AG09319 (cell line): ENCODE results near the gene LRIT1.

Experiments used
- DNase-seq: peaks from one replicate; pipeline ENCODE4 v3.0.0-alpha.2; 2010; ENCODE audit warnings: low read depth; ENCODE audit errors: extremely low read depth
- TF ChIP-seq, protein P1 (sequence below): IDR thresholded peaks from 2 replicates; pipeline ENCODE4 v1.5.1; 2011; ENCODE audit warnings: low read depth, mild to moderate bottlenecking, inconsistent platforms, low read length, moderate library complexity

The LRIT1 gene

DNA sequence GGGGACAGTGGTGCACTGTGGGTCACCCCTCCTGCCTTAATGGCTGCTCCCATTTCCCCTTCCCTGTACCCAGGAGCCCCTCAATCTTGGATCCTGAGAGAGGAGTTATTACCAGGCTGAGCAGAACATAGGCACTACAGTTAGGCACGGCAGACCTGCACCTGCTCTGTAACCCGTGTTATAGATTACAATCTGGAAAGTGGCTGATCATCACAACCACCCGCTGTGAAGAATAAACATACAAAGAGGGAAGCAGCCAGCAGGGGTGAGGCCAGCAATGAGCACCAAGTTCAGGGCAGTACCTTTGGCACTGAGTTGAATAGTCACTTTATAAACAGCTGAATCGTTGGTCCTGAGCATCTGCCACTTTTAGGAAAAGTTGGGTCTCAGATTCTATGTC lies 45.3 kb downstream of the LRIT1 start:
- no peak for DNase-seq
- TF ChIP-seq, protein P1, sequence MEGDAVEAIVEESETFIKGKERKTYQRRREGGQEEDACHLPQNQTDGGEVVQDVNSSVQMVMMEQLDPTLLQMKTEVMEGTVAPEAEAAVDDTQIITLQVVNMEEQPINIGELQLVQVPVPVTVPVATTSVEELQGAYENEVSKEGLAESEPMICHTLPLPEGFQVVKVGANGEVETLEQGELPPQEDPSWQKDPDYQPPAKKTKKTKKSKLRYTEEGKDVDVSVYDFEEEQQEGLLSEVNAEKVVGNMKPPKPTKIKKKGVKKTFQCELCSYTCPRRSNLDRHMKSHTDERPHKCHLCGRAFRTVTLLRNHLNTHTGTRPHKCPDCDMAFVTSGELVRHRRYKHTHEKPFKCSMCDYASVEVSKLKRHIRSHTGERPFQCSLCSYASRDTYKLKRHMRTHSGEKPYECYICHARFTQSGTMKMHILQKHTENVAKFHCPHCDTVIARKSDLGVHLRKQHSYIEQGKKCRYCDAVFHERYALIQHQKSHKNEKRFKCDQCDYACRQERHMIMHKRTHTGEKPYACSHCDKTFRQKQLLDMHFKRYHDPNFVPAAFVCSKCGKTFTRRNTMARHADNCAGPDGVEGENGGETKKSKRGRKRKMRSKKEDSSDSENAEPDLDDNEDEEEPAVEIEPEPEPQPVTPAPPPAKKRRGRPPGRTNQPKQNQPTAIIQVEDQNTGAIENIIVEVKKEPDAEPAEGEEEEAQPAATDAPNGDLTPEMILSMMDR = no peak

DNA sequence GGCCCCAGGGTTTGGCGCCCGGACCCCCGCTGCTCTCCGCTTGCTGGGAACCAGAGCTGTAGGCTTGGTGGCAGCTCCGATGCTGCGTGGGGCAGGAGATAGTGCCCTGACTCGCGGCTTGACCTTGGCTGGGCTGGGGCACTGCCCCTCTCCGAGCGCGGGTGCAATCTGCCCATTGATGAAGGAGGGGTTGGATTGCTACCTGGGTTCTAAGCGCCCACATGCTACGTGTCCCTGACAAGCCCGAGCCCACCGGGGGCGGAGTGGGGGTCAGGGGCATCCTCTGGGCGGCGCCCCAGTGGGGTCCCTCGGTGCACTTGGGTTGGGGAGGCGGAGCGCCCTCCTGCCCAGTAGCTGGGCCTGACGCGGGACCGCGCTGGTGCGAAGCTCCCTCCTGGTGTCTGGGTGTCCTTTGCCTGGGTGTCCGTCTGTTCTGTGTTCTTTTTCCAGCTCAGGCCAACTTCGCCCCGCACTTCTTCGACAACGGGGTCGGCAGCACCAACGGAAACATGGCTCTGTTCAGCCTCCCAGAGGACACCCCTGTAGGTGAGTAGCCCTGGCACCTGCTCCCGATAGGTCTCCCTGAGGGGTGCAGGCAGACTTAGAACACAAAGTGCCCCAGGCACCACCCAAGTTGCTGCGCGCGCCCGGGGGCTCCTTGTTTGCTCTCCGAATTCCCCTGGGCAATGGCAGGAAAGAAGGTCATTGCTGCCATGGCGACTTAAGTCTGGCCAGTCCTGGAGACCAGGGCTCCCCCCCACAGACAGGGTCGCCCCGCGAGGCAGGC lies 46.1 kb downstream of the LRIT1 start:
- DNase-seq = no peak

DNA sequence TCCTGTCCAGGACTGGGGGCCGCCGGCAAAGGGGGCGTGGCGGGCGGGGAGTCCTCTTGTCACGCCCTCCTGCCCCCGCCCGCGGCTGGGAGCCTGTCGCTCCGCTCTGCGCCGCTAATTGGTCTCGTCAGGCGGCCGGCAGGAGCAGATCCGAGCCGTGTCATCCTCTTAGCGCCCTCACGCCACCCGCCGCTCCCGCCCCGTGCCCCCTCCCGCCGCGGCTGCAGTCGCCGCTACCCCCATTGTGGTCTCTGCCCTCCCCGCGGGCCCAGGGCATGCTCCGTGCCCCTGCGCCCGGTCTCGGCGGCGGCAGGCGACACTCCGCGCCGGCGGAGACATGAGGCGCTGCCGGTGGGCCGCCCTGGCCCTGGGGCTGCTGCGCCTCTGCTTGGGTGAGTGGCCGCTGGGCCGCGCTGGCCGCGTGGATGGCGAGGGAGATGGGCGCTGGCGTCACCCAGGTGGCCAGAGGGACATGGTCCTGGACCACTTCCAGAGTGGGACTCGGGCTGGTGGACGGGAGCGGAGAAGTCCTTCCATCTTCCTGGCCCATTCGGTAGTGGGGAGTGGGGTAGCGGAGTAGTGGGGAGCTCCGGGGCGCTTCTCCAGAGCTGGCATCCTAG lies 46.8 kb downstream of the LRIT1 start, which contains the start of gene CDHR1:
Gene CDHR1, plus strand, starts transcription at position 114 of the 620 bp plus-strand sequence. Its CDS starts 224 bp downstream, at position 338.
- TF ChIP-seq, protein P1 = no peak
- no peak for DNase-seq

More for the DNA sequence above, 46.1 kb downstream of the LRIT1 start:
- TF ChIP-seq, protein P1 = no peak

DNA sequence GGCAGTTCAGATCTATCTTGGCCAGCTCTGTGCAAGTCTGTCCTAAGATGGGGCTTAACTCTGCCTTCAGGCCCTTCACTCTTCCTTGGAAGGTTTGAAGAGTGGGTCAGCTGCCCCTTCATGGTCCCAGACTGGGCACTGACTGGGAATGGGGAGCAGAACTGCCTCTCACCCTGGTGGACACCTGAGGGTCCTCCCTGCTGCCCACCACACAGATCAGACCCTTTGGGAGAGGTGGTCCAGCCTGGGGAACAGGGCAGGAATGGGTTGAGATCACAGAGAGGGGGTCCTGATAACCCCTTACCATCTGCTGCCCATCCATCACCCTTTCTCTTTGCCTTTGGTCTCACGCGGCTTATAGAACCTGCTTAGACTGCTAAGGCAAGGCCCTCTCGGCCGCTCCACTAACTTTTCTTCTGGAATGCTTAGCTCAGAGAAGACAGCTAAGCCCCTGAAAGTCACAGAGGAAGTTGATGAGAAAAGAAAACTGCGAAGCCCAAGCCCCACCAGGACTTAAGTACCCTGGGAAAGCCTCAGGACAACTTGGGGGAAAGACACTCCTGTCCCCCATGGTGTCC lies 47.4 kb downstream of the LRIT1 start:
- DNase-seq = no peak
- TF ChIP-seq, protein P1 = no peak

DNA sequence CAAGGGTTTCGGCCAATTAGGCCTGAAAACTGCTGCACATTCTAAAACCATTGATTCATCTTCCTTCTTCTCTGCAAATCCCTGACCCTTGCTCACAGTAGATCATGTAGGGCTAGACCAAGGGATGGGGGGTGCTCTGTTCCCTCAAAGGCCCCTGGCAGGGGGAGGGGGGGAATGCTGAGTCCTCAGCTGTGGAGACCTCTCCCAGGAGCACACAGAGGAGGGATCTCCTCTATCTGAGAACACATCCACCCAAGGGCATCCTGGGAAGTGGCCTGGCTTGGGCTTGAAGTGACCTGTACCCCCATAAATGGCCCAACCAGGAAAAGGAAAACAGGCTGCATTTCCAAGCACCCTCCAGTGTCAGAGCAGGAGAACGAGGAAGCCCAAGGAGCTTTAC lies 48.0 kb downstream of the LRIT1 start:
- no peak for DNase-seq
- TF ChIP-seq, protein P1 = no peak

DNA sequence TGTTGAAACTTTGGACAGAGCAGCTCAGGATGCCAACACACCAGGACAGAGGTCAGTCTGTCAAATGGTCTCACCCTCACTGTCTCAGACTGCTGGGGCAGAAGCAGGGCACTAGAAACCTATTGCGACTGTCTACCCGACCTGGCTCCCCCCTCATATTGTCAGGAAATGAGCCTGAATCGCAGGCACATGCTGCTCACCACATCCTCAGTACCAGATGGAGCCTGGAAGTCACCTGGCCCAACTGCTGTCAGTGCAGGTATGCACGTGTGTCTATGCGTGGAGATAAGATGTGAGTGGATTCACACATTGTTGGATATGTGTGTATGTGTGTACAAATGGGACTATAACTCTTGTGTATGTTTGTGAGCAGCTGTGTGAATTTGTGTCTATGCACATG lies 50.2 kb downstream of the LRIT1 start:
- TF ChIP-seq, protein P1 = no peak
- DNase-seq = no peak

DNA sequence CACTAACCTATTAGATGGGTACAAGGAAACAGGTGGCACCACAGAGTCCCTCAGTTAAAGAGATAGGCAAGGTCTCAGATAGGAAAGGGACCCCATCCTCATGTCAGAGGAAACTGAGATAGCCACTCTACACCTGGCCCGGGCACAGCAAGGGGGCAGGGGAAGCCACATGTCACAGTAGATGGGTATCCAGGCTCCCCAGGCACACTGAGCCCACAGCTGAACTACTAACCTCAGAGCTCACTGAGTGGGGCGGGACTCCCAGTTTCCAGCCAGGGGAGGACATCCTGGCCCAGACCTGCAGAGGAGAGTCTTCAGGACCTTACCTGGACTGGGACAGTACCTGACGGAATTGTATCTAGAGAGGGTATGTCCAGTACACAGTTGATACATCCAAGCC lies 50.7 kb downstream of the LRIT1 start:
- TF ChIP-seq, protein P1 = no peak

More for the DNA sequence above, 50.7 kb downstream of the LRIT1 start:
- no peak for DNase-seq
